Right atrium auricular region (tissue), 2 donors: ENCODE measurements around the gene DPP8. TPM values are rescaled to one million over a fixed set of nuclear protein-coding genes. Genes with fewer than 3 reads are reported as not detected.

Experiments
- DNase-seq: peaks from one replicate; pipeline ENCODE4 v3.0.0-alpha.2; 2019; ENCODE audit warnings: low spot score
- H3K27ac ChIP-seq, 2 donors: fragments of 200-600 bp; sonication (generic); 1 replicate in 1 of 2; 2 replicates in 1 of 2; pipeline ENCODE4 v1.5.1; 2016 to 2019
- H3K27me3 ChIP-seq, 2 donors: fragments of 200-600 bp; sonication (generic); one replicate each; pipeline versions ENCODE4 v1.5.1 to v1.6.0; 2017 to 2019
- H3K36me3 ChIP-seq: fragments of 200-600 bp; sonication (generic); one replicate; pipeline ENCODE4 v1.5.1; 2016
- H3K4me1 ChIP-seq, 2 donors: fragments of 200-600 bp; sonication (generic); one replicate each; pipeline versions ENCODE4 v1.5.1 to v1.6.0; 2017 to 2019
- H3K4me3 ChIP-seq, 2 donors: fragments of 200-600 bp; sonication (generic); 1 replicate in 1 of 2; 2 replicates in 1 of 2; pipeline ENCODE4 v1.5.1; 2017 to 2019; ENCODE audit warnings: mild to moderate bottlenecking in 1 of 2, moderate library complexity in 1 of 2
- H3K9me3 ChIP-seq, 2 donors: fragments of 200-600 bp; sonication (generic); one replicate each; pipeline ENCODE4 v1.5.1; 2019
- total RNA-seq, 2 donors: library from RNA; depleted of rRNA; stranded (reverse); fragments of >200 nt; gene quantifications; one replicate each; pipeline ENCODE4 v1.1.0, GENCODE V29; 2016
- TF ChIP-seq, protein P1 (sequence below), 2 donors: fragments of 200-600 bp; sonication (generic); IDR thresholded peaks; one replicate each; pipeline ENCODE4 v1.5.1; 2019; ENCODE audit warnings: antibody characterized with exemption in 2 of 2

The DPP8 gene
- total RNA-seq, 2 donors from 2014 or later = 22.2 to 28.8 TPM

DNA sequence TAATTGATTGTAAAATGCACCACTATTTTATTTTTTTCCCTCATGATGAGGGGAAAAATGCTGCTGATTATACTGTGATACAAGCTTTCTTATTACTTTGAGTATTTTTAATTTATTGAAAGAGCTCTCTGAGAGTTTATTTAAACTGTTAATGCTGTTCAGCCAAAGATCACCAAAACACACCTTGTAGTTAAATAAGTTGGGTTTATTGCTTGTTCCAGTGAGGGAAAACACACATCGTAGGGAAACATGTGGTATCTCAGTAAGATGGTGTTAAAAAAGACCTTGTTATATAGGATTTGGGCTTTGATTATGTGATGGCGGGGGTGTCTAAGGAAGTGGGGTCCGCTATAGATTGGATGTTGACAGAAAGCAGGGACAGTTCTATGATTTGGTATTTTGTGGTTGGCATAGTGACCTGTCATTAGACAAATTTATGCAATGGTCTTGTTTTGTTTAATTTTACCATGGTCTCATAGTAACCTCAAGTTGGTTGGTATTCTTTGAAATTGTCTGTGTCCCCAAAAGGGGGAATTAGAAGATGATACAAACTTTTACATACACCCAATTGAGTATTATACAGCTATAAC, 23.8 kb upstream of the DPP8 start:
- H3K4me3 ChIP-seq = no peak overlapping the region
- no peaks in the 10 kb centered on the region for H3K27me3 ChIP-seq
- no peaks in the 10 kb centered on the region for H3K9me3 ChIP-seq
- no peaks in the 10 kb centered on the region for H3K36me3 ChIP-seq
- H3K4me1 ChIP-seq = no peaks in the 10 kb centered on the region
- DNase-seq = no peak
- TF ChIP-seq, protein P1, sequence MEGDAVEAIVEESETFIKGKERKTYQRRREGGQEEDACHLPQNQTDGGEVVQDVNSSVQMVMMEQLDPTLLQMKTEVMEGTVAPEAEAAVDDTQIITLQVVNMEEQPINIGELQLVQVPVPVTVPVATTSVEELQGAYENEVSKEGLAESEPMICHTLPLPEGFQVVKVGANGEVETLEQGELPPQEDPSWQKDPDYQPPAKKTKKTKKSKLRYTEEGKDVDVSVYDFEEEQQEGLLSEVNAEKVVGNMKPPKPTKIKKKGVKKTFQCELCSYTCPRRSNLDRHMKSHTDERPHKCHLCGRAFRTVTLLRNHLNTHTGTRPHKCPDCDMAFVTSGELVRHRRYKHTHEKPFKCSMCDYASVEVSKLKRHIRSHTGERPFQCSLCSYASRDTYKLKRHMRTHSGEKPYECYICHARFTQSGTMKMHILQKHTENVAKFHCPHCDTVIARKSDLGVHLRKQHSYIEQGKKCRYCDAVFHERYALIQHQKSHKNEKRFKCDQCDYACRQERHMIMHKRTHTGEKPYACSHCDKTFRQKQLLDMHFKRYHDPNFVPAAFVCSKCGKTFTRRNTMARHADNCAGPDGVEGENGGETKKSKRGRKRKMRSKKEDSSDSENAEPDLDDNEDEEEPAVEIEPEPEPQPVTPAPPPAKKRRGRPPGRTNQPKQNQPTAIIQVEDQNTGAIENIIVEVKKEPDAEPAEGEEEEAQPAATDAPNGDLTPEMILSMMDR (IDR thresholded peaks at IDR 0.05) = no peak
- H3K27ac ChIP-seq = no peak overlapping the region

DNA sequence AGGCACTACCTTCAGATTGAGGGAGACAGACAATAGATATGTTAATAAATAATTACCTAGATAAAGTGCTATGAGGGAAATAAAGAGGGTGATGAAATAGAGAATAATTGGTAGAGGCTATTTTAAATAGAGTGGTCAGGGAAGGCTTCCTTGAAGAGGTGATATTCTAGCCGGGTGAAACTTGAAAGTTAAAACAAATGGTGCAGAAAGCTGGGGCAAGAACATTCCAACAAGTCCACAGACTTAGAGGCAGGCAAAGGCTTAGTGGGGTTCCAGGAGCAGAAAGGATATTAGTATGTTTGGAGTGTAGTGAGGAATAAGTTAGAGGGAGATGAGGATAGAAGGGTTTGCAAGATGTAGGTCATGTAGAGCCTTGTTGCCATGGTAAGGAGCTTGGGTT, 22.8 kb upstream of the DPP8 start:
- no peaks in the 10 kb centered on the region for H3K9me3 ChIP-seq
- TF ChIP-seq, protein P1 (IDR thresholded peaks at IDR 0.05) = no peak
- no peak for DNase-seq
- H3K36me3 ChIP-seq = no peaks in the 10 kb centered on the region
- H3K4me1 ChIP-seq = no peaks in the 10 kb centered on the region
- no peaks in the 10 kb centered on the region for H3K27me3 ChIP-seq
- no peak overlapping the region for H3K27ac ChIP-seq
- H3K4me3 ChIP-seq = no peak overlapping the region

DNA sequence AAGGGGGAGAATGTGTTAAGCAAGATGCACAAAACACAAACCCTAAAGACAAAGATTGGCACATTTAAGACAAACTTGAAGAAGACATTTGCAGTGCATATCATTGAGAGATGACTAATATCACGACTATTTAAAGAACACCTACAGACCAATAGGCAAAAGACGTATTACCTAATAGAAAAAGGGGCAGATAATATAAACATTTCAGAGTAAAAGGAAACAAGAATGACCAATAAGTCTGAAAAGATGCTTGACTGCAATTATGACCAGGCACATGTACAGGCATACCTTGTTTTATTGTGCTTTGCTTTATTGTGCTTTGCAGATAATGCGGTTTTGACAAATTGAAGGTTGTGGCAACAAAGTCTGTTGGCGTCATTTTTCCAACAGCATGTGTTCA, 17.7 kb upstream of the DPP8 start:
- no peaks in the 10 kb centered on the region for H3K36me3 ChIP-seq
- H3K27me3 ChIP-seq = no peaks in the 10 kb centered on the region
- no peak overlapping the region for H3K27ac ChIP-seq
- DNase-seq = no peak
- no peaks in the 10 kb centered on the region for H3K9me3 ChIP-seq
- peaks cover 0 to 18% of the 10 kb centered on the region in 2 donors for H3K4me1 ChIP-seq
- TF ChIP-seq, protein P1 (IDR thresholded peaks at IDR 0.05) = no peak
- H3K4me3 ChIP-seq = no peak overlapping the region

DNA sequence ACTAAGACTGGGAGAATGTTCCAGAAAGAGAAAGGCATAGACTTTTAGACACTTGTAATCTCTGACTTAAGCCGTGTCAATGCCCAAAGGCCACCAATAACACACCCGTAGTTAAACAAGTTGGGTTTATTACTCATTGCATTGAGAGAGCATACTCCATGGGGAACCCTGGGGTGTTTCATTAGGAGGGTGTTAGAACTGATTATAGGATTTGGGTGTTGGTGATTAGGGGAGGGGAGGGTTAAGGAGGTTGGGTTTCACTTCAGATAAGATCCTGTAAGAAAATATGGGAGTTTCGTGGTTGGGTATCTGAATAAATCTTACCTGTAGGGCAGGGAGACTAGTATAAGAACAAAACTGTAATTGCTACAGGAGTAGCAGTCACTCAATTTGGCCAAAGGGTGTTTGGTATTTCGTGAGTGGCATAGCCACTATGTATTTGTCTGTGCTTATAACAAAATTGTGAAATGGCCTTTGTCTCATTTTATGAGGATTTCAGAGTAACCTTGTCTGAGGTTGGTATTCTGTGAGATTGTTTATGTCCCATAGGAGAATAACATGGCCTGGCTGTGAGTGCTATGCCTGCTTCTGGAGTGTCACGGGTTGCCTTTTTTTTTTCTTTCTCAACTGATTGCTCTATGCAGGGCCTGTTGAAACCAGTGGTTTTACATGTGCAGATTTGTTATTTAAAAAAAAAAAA, 15.7 kb upstream of the DPP8 start:
- Histone ChIP-seq H3K4me1 (peaks cover 0 to 24% of the 10 kb centered on the region in 2 donors), H3K36me3 (no peaks in the 10 kb centered on the region), H3K9me3 (no peaks in the 10 kb centered on the region), H3K27me3 (no peaks in the 10 kb centered on the region), H3K27ac (no peak overlapping the region), H3K4me3 (no peak overlapping the region)
- TF ChIP-seq, protein P1 (IDR thresholded peaks at IDR 0.05) = no peak
- no peak for DNase-seq

DNA sequence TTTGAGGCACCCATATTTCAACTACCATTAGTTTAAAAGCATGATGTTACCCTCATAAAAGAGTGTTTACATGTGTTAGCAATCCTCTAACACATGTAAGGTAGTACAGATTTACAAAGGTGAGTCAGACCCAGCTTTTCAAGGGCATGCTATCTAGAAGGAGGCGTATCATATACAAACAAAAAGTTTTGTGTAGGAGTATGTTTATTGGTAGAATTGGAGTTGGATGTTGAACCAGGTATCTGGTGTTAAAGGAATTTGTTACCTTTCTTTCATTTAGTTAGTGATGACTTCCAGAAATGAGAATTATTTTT, 15.2 kb upstream of the DPP8 start:
- DNase-seq = no peak
- Histone ChIP-seq H3K4me3 (no peak overlapping the region), H3K27ac (no peak overlapping the region), H3K27me3 (no peaks in the 10 kb centered on the region), H3K9me3 (no peaks in the 10 kb centered on the region), H3K4me1 (peaks cover 0 to 24% of the 10 kb centered on the region in 2 donors), H3K36me3 (no peaks in the 10 kb centered on the region)
- TF ChIP-seq, protein P1 (IDR thresholded peaks at IDR 0.05) = no peak
